Measurements from ENCODE around the gene CAMKK1.

GRCh38 chr17:3885271-3885670 lies 7.6 kb downstream of the CAMKK1 start:
- TF ChIP-seq RAD21 (conservative IDR thresholded peaks at IDR 0.05), result no peak
- no peak for TF ChIP-seq CTCF (IDR thresholded peaks at IDR 0.05; ENCODE audit: poor library complexity, severe bottlenecking)
- TF ChIP-seq EZH2 (IDR thresholded peaks at IDR 0.05; ENCODE audit: borderline replicate concordance, insufficient read depth, low read length, poor library complexity, severe bottlenecking), result no peak
- TF ChIP-seq REST (IDR thresholded peaks at IDR 0.05; ENCODE audit: borderline replicate concordance), result no peak
- TF ChIP-seq TAF1 (IDR thresholded peaks at IDR 0.05; ENCODE audit: low read depth), result no peak
- no peak for TF ChIP-seq SMC3 (conservative IDR thresholded peaks at IDR 0.05; ENCODE audit: poor library complexity)
- TF ChIP-seq EP300 (conservative IDR thresholded peaks at IDR 0.05; ENCODE audit: poor library complexity, severe bottlenecking), result no peak
- TF ChIP-seq POLR2AphosphoS5 (IDR thresholded peaks at IDR 0.05), result no peak
- TF ChIP-seq MXI1 (conservative IDR thresholded peaks at IDR 0.05; ENCODE audit: poor library complexity, severe bottlenecking), result no peak
